ENCODE measurements around the gene PARD6G. TPM values are rescaled to one million over a fixed set of nuclear protein-coding genes. Genes with fewer than 3 reads are reported as not detected.
A peak's percentile ranks its signal among the peaks of the same experiment; 100 is the strongest.

PARD6G gene
- total and polyA plus RNA-seq, 2 donors: 4.7 to 13.6 TPM

DNA sequence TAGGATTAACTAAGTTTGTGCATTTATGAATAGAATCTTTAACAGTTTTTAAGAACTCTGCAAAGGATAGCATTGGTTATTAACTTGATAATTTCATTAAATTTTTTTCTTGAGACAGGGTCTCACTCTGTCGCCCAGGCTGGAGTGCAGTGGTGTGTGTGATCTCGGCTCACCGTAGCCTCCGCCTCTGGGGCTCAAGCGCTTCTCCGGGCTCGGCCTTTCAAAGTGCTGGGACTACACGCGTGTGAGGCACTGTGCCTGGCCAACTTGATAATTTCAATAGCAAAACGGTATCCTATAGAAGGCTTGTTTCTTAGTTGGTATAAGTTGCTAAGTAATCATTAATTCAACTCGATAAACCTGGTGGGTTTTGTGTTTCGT is 100.3 kb downstream of the PARD6G start:
- peak in 1 of 9 donors; percentile 7 for DNase-seq (ENCODE audit: low read depth in 6 of 9, low spot score in 9 of 9)
- no peak overlapping the region for H3K27ac ChIP-seq (ENCODE audit: low read depth in 1 of 2, low read length in 1 of 2)
- no peaks in the 10 kb centered on the region for H3K9me3 ChIP-seq (ENCODE audit: control insufficient read depth in 2 of 2, insufficient read depth in 1 of 2, low read length in 1 of 2)
- peaks cover 0 to 31% of the 10 kb centered on the region in 2 donors for H3K27me3 ChIP-seq (ENCODE audit: control insufficient read depth in 2 of 2, insufficient read depth in 1 of 2, low read length in 1 of 2)
- 14% methylated on average over 12 of the region's 12 CpGs for WGBS
- H3K4me1 ChIP-seq (ENCODE audit: control insufficient read depth in 2 of 2, insufficient read depth in 2 of 2, low read length in 2 of 2): peaks cover 2 to 6% of the 10 kb centered on the region in 2 donors
- peak overlapping the region; percentile 45 to 62 for H3K4me3 ChIP-seq (ENCODE audit: low read length in 2 of 2)
- H3K36me3 ChIP-seq (ENCODE audit: control insufficient read depth in 2 of 2, insufficient read depth in 2 of 2, low read length in 1 of 2): no peaks in the 10 kb centered on the region

DNA sequence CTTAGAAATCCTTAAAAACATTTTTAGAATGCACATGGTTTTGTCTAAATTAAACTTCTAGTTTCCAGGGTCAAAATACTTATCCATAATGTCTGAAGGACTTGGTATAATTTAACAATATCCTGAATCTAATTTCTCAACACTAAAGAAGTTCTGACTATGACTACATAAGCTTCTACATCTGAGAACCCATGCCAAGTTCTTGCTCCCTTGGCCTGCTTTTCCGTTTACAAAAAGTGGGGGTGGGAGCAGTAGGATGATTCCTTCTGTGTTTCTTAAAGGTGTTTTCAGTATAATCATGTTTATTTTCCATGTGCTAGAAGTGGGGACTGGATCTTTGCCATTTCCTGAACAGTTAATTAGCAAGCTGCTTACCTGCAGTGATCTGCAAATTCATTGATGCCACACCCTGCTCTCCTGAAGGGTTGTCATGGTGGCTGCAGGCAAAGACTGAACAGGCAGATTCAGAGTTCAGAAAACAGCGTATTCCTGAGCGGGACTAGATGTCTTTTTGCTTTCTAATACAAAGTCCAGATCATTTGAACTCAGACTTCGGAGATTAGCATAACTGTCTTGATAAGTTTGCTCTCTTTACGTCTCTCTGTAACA is 102.0 kb downstream of the PARD6G start:
- no peaks in the 10 kb centered on the region for H3K9me3 ChIP-seq (ENCODE audit: control insufficient read depth in 2 of 2, insufficient read depth in 1 of 2, low read length in 1 of 2)
- WGBS: 97% methylated on average over 5 of the region's 5 CpGs
- no peak overlapping the region for H3K4me3 ChIP-seq (ENCODE audit: low read length in 2 of 2)
- peaks cover 0 to 24% of the 10 kb centered on the region in 2 donors for H3K27me3 ChIP-seq (ENCODE audit: control insufficient read depth in 2 of 2, insufficient read depth in 1 of 2, low read length in 1 of 2)
- peaks cover 0 to 2% of the 10 kb centered on the region in 2 donors for H3K36me3 ChIP-seq (ENCODE audit: control insufficient read depth in 2 of 2, insufficient read depth in 2 of 2, low read length in 1 of 2)
- peaks cover 2 to 6% of the 10 kb centered on the region in 2 donors for H3K4me1 ChIP-seq (ENCODE audit: control insufficient read depth in 2 of 2, insufficient read depth in 2 of 2, low read length in 2 of 2)
- DNase-seq (ENCODE audit: low read depth in 6 of 9, low spot score in 9 of 9): no peak
- no peak overlapping the region for H3K27ac ChIP-seq (ENCODE audit: low read depth in 1 of 2, low read length in 1 of 2)

DNA sequence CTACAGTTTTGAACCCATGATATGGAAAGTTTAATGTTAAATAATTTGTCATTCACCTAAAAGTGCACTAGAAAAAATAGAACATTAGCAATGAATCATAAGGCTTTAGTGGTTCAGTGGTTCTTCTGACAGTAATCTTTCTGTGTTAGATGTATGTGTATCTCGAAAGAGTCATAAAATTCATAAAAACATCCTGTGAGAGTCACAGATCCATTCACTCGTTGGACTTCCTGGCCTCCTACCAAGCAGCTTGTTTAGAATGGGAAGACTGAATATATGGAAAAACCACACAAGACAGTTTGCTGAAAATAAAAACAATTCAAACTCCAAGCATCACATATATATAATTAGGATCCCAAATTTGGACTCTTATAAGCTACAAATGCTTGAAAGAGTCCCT is 103.4 kb downstream of the PARD6G start:
- H3K27me3 ChIP-seq (ENCODE audit: control insufficient read depth in 2 of 2, insufficient read depth in 1 of 2, low read length in 1 of 2): peaks cover 0 to 19% of the 10 kb centered on the region in 2 donors
- no peaks in the 10 kb centered on the region for H3K9me3 ChIP-seq (ENCODE audit: control insufficient read depth in 2 of 2, insufficient read depth in 1 of 2, low read length in 1 of 2)
- H3K4me1 ChIP-seq (ENCODE audit: control insufficient read depth in 2 of 2, insufficient read depth in 2 of 2, low read length in 2 of 2): peaks cover 2 to 6% of the 10 kb centered on the region in 2 donors
- DNase-seq (ENCODE audit: low read depth in 6 of 9, low spot score in 9 of 9): no peak
- no peak overlapping the region for H3K4me3 ChIP-seq (ENCODE audit: low read length in 2 of 2)
- 89% methylated on average over 2 of the region's 2 CpGs for WGBS
- no peak overlapping the region for H3K27ac ChIP-seq (ENCODE audit: low read depth in 1 of 2, low read length in 1 of 2)
- peaks cover 5% of the 10 kb centered on the region in 2 donors for H3K36me3 ChIP-seq (ENCODE audit: control insufficient read depth in 2 of 2, insufficient read depth in 2 of 2, low read length in 1 of 2)

DNA sequence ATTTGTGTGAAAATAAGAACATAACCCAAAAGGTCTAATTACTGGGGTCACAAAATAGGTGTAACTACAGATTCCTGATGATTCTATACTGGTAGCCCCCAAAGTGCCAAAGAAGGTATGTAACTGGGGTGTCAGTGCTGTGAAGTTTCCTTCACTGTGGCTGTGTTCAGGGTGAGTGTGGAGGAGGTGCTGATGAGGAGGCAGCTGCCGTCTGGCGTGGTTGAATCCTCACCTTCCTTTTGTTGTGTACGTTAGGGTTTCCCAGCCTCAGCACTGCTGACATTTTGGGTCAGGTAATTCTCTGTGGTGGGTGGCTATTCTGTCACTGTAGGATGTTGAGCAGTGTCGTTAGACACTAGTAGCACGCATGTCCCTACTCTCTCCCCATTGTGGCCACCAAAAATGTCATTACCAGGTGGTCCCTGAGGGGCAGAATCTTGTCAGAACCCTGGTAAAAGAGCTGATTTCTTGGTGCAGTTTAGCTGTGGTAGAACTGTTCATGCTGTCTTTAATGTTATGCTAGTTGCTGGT is 106.8 kb downstream of the PARD6G start:
- Histone ChIP-seq H3K4me1 (ENCODE audit: control insufficient read depth in 2 of 2, insufficient read depth in 2 of 2, low read length in 2 of 2) (no peaks in the 10 kb centered on the region), H3K4me3 (ENCODE audit: low read length in 2 of 2) (no peak overlapping the region), H3K27ac (ENCODE audit: low read depth in 1 of 2, low read length in 1 of 2) (no peak overlapping the region), H3K27me3 (ENCODE audit: control insufficient read depth in 2 of 2, insufficient read depth in 1 of 2, low read length in 1 of 2) (no peaks in the 10 kb centered on the region), H3K36me3 (ENCODE audit: control insufficient read depth in 2 of 2, insufficient read depth in 2 of 2, low read length in 1 of 2) (peaks cover 30 to 35% of the 10 kb centered on the region in 2 donors), H3K9me3 (ENCODE audit: control insufficient read depth in 2 of 2, insufficient read depth in 1 of 2, low read length in 1 of 2) (no peaks in the 10 kb centered on the region)
- no peak for DNase-seq (ENCODE audit: low read depth in 6 of 9, low spot score in 9 of 9)
- WGBS: 90% methylated on average over 5 of the region's 5 CpGs

DNA sequence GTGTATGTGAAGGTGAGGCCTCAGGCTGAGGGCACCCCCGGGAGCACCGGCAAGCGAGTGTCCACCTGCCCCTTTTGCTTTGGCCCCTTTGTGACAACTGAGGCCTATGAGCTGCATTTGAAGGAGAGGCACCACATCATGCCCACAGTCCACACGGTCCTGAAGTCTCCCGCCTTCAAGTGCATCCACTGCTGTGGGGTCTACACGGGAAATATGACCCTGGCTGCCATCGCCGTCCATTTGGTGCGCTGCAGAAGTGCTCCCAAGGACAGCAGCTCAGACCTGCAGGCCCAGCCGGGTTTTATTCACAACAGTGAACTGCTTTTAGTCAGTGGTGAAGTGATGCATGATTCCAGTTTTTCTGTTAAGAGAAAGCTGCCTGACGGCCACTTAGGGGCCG is 109.3 kb downstream of the PARD6G start:
- Histone ChIP-seq H3K27me3 (ENCODE audit: control insufficient read depth in 2 of 2, insufficient read depth in 1 of 2, low read length in 1 of 2) (no peaks in the 10 kb centered on the region), H3K9me3 (ENCODE audit: control insufficient read depth in 2 of 2, insufficient read depth in 1 of 2, low read length in 1 of 2) (no peaks in the 10 kb centered on the region), H3K4me1 (ENCODE audit: control insufficient read depth in 2 of 2, insufficient read depth in 2 of 2, low read length in 2 of 2) (no peaks in the 10 kb centered on the region), H3K4me3 (ENCODE audit: low read length in 2 of 2) (no peak overlapping the region), H3K36me3 (ENCODE audit: control insufficient read depth in 2 of 2, insufficient read depth in 2 of 2, low read length in 1 of 2) (peaks cover 30 to 44% of the 10 kb centered on the region in 2 donors), H3K27ac (ENCODE audit: low read depth in 1 of 2, low read length in 1 of 2) (no peak overlapping the region)
- WGBS: 97% methylated on average over 12 of the region's 12 CpGs
- no peak for DNase-seq (ENCODE audit: low read depth in 6 of 9, low spot score in 9 of 9)

DNA sequence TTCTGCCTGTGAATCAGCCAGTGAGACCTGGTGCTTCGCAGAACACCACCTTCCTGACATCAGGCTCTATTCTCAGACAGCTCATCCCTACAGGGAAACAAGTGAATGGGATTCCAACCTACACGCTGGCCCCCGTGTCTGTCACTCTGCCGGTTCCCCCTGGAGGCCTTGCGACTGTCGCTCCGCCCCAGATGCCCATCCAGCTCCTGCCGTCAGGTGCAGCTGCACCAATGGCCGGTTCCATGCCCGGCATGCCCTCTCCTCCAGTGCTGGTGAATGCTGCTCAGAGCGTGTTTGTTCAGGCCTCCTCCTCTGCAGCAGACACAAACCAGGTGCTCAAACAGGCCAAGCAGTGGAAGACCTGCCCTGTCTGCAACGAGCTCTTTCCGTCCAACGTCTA is 110.2 kb downstream of the PARD6G start:
- no peaks in the 10 kb centered on the region for H3K9me3 ChIP-seq (ENCODE audit: control insufficient read depth in 2 of 2, insufficient read depth in 1 of 2, low read length in 1 of 2)
- WGBS: 95% methylated on average over 14 of the region's 14 CpGs
- DNase-seq (ENCODE audit: low read depth in 6 of 9, low spot score in 9 of 9): no peak

DNA sequence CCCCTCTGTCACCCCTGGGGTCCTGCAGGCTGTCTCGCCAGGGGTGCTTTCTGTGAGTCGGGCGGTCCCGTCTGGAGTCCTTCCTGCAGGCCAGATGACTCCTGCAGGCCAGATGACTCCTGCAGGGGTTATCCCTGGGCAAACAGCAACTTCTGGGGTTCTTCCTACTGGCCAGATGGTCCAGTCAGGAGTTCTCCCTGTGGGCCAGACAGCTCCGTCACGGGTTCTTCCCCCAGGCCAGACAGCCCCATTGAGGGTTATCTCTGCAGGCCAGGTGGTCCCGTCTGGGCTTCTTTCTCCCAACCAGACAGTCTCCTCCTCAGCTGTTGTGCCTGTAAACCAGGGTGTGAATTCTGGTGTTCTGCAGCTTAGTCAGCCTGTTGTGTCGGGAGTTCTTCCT is 110.6 kb downstream of the PARD6G start:
- 98% methylated on average over 8 of the region's 8 CpGs for WGBS
- peaks cover 30 to 45% of the 10 kb centered on the region in 2 donors for H3K36me3 ChIP-seq (ENCODE audit: control insufficient read depth in 2 of 2, insufficient read depth in 2 of 2, low read length in 1 of 2)
- no peak overlapping the region for H3K27ac ChIP-seq (ENCODE audit: low read depth in 1 of 2, low read length in 1 of 2)
- H3K4me3 ChIP-seq (ENCODE audit: low read length in 2 of 2): no peak overlapping the region
- no peaks in the 10 kb centered on the region for H3K9me3 ChIP-seq (ENCODE audit: control insufficient read depth in 2 of 2, insufficient read depth in 1 of 2, low read length in 1 of 2)
- no peak for DNase-seq (ENCODE audit: low read depth in 6 of 9, low spot score in 9 of 9)
- H3K4me1 ChIP-seq (ENCODE audit: control insufficient read depth in 2 of 2, insufficient read depth in 2 of 2, low read length in 2 of 2): no peaks in the 10 kb centered on the region
- no peaks in the 10 kb centered on the region for H3K27me3 ChIP-seq (ENCODE audit: control insufficient read depth in 2 of 2, insufficient read depth in 1 of 2, low read length in 1 of 2)

More for the DNA sequence above, 110.2 kb downstream of the PARD6G start:
- H3K36me3 ChIP-seq (ENCODE audit: control insufficient read depth in 2 of 2, insufficient read depth in 2 of 2, low read length in 1 of 2): peaks cover 30 to 45% of the 10 kb centered on the region in 2 donors
- no peak overlapping the region for H3K4me3 ChIP-seq (ENCODE audit: low read length in 2 of 2)
- H3K27ac ChIP-seq (ENCODE audit: low read depth in 1 of 2, low read length in 1 of 2): no peak overlapping the region
- no peaks in the 10 kb centered on the region for H3K4me1 ChIP-seq (ENCODE audit: control insufficient read depth in 2 of 2, insufficient read depth in 2 of 2, low read length in 2 of 2)
- no peaks in the 10 kb centered on the region for H3K27me3 ChIP-seq (ENCODE audit: control insufficient read depth in 2 of 2, insufficient read depth in 1 of 2, low read length in 1 of 2)

DNA sequence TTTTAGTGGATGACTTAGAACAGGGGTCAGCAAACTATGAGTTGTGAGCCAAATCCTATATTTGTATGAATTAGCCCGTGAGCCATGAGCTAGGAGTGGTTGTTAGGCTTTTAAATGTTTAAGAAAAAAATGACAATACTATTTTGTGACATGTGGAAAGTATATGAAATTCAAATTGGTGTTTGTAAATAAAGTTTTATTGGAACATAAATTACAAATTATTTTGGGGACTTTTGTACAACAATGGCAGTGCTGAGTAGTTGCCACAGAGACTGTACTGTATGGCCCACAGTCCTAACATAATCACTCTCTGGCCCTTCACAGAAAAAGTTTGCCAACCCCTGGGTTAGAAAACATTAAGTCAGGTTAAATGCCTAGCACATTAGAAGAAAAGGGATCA is 112.2 kb downstream of the PARD6G start:
- WGBS: 94% methylated on average over 1 of the region's 1 CpG
- no peaks in the 10 kb centered on the region for H3K27me3 ChIP-seq (ENCODE audit: control insufficient read depth in 2 of 2, insufficient read depth in 1 of 2, low read length in 1 of 2)
- H3K4me3 ChIP-seq (ENCODE audit: low read length in 2 of 2): no peak overlapping the region
- DNase-seq (ENCODE audit: low read depth in 6 of 9, low spot score in 9 of 9): no peak
- peaks cover 28 to 45% of the 10 kb centered on the region in 2 donors for H3K36me3 ChIP-seq (ENCODE audit: control insufficient read depth in 2 of 2, insufficient read depth in 2 of 2, low read length in 1 of 2)
- H3K4me1 ChIP-seq (ENCODE audit: control insufficient read depth in 2 of 2, insufficient read depth in 2 of 2, low read length in 2 of 2): no peaks in the 10 kb centered on the region
- H3K9me3 ChIP-seq (ENCODE audit: control insufficient read depth in 2 of 2, insufficient read depth in 1 of 2, low read length in 1 of 2): no peaks in the 10 kb centered on the region
- H3K27ac ChIP-seq (ENCODE audit: low read depth in 1 of 2, low read length in 1 of 2): no peak overlapping the region

DNA sequence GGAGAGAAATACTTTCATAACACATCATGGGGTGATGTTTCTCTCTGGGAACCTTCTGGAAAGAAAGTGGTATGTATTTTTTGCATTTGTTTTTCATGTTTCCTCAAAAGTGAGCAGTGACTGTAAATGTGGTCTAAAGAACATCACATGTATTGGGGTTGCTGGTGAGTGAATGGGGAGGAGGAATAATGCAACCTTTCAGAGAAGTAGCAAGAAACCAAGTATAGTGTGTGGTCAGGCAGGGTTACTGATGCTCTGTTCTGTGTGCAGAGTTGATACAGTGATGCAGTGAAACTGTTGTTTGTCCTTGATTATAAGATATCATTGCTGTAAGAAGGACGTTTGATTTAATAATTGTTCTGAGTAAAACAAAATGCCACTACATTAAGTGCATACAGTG is 114.2 kb downstream of the PARD6G start:
- DNase-seq (ENCODE audit: low read depth in 6 of 9, low spot score in 9 of 9): no peak
- Histone ChIP-seq H3K9me3 (ENCODE audit: control insufficient read depth in 2 of 2, insufficient read depth in 1 of 2, low read length in 1 of 2) (no peaks in the 10 kb centered on the region), H3K27ac (ENCODE audit: low read depth in 1 of 2, low read length in 1 of 2) (no peak overlapping the region), H3K27me3 (ENCODE audit: control insufficient read depth in 2 of 2, insufficient read depth in 1 of 2, low read length in 1 of 2) (no peaks in the 10 kb centered on the region), H3K4me3 (ENCODE audit: low read length in 2 of 2) (no peak overlapping the region), H3K4me1 (ENCODE audit: control insufficient read depth in 2 of 2, insufficient read depth in 2 of 2, low read length in 2 of 2) (no peaks in the 10 kb centered on the region), H3K36me3 (ENCODE audit: control insufficient read depth in 2 of 2, insufficient read depth in 2 of 2, low read length in 1 of 2) (peaks cover 25 to 35% of the 10 kb centered on the region in 2 donors)
- 99% methylated on average over 1 of the region's 1 CpG for WGBS

Data from thymus (tissue), 11 donors.